Activated CD4-positive, alpha-beta T cell treated with anti-CD3 and anti-CD28 coated beads, Interleukin-2, amount 50 U/mL, for 48 hours (primary cell): ENCODE data around the gene MTFMT.

ENCODE experiments used
- DNase-seq, 2 experiments: peaks; one replicate each; pipeline ENCODE4 v3.0.0-alpha.2; 2020

MTFMT gene

DNA sequence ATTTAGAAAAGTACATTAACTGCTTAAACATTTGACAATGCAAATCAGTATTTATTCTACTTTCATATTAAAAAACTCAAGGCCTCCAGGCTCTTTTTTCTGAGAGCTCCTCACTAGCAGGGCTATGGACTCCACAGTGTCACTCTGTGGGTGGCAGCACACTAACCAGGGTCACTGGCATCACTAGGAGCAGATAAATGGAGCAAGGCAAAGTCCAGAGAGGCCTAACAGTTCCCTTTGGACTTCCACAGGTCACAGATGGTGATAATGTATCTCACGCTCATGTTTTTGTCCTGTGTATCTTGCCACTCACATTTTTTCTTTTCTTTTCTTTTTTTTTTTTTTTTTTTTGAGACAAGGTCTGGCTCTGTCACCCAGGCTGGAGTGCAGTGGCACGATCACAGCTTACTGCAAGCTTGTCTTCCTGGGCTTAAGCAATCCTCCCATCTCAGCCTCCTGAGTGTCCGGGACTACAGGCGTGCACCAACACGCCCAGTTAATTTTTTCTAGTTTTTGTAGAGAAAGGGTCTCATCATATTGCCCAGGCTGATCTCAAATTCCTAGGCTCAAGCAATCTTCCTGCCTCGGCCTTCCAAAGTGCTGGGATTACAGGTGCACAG, 47.5 kb downstream of the MTFMT start:
- no peak for DNase-seq

- no peak for DNase-seq
These were observed 50.2 kb downstream of the MTFMT start for GRCh38 chr15:64979252-64979710.

- DNase-seq, result no peak
These were observed 54.0 kb downstream of the MTFMT start for GRCh38 chr15:64975390-64975789.

GRCh38 chr15:64970698-64971097, 58.7 kb downstream of the MTFMT start:
- no peak for DNase-seq

- DNase-seq, result no peak
These were observed 60.0 kb downstream of the MTFMT start for GRCh38 chr15:64969401-64969800.

DNA sequence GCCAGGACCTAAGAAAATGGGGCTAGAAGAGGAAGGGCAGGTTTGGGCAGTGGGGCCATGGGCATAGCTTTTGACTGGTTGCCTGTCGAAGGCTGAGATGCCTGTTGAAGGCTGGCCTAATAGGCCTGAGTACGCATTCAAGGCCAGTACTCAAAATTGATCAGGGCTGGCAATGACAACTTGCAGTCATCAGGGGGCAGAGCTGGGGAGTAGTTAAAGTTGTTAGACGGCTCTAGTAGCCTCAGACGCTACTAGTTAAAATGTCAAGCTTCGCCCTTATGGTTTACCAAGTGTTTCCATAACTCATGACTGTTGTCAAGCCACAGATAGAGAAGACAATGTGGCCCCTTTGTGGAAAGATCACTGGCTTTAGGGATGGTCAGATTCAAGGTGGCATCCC, 68.4 kb downstream of the MTFMT start:
- no peak for DNase-seq

DNA sequence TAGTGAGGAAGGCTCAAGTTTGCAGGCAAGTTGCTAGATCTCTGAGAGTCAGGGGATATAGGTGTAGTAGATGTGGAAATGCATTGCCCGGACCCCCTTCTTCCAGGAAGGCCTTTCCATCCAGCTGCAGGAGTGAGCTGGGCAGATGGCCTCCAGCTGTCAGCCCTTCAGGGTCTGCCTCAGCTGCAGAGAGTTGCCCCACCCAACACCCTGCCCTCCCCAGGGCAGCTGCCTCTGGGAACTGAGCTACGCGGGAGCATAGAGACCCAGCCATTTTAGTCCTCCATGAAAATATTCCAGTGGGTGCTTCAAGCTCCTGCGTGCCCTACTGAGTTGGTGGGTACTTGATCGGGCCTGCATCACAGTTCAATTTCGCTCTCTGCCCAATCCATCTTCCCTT, 69.3 kb downstream of the MTFMT start:
- no peak for DNase-seq

- DNase-seq, result no peak
These were observed 70.3 kb downstream of the MTFMT start for GRCh38 chr15:64959128-64959527.

DNA sequence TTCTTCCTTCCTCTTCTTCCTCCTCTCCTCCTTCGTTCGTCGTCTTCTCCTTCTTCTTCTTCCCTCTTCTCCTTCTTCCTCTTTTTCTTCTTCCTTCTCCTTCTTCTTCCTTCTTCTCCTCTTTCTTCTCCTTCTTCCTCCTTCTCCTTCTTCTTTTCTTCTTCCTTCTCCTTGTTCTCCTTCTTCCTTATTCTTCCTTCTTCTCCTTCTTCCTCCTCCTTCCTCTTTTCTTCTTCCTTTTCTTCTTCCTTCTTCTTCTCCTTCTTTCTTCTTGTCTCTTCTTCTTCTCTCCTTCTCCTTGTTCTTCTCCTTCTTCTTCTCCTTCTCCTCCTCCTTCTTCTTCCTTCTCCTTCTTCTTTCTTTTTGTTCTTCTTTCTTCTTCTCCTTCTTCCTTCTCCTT, 75.0 kb downstream of the MTFMT start:
- no peak for DNase-seq

DNA sequence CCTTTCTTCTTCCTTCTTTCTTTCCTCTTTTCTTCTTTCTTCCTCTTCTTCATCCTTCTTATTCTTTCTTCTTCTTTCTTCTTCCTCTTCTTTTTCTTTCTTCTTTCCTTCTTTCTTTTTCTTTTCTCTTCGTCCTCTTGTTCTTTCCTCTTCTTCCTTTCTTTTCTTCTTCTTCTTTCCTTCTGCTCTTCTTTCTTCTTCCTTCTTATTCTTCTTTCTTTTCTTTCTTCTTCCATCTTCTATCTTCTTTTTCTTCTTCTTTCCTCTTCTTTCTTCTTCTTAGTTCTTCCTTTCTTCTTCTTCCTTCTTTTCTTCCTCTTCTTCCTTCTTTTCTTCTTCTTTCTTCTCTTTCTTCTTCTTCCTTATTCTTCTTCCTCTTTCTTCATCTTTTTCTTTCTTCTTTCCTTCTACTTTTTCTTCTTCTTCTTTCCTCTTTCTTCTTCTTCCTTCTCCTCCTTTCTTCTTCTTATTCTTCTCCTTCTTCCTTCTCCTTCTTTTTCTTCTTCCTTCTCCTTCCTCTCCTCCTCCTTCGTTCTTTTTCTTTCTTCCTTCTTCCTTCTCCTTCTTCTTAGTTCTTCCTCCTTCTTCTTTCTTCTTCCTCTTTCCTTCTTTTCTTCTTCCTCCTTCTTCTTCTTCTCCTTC, 77.5 kb downstream of the MTFMT start:
- no peak for DNase-seq
